ENCODE measurements around the gene GALNT18. TPM values are rescaled to one million over a fixed set of nuclear protein-coding genes. Genes with fewer than 3 reads are reported as not detected.

The GALNT18 gene
- total RNA-seq, 1 experiment from 2014 or later: 1.7 TPM

DNA sequence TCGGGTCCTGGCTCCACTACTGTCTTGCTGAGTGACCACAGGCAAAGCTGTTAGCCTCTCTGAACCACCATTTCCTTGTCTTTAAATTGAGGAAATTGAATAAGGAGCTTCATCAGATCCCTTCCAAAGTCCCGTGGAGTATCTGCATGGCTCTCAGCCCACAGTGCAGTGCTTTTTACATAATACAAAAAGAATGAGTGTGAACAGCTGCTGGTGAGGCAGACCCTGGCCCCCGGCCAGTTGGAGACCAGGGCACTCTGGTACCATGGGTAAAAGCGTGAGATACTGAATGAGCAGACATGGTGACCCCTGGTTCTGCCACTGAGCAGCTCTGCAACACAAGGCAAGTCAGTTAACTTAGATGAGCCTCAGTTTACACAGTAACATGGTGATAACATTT lies 86.8 kb downstream of the GALNT18 start:
- Mint-ChIP-seq H3K4me3 (no peak overlapping the region), H3K4me1 (peaks cover 6 to 9% of the 10 kb centered on the region in 2 experiments; a peak in 3 of 4 replicates), H3K9me3 (no peaks in the 10 kb centered on the region), H3K36me3 (ENCODE audit: insufficient read depth in 1 of 3, low read depth in 3 of 3) (no peaks in the 10 kb centered on the region), H3K27ac (no peak overlapping the region), H3K27me3 (ENCODE audit: low read depth) (peaks cover 4% of the 10 kb centered on the region)
- H2BK15ac ChIP-seq (ENCODE audit: low read depth, low read length): no peak overlapping the region
- H3K9me3 ChIP-seq (ENCODE audit: control insufficient read depth, low read depth, low read length): no peaks in the 10 kb centered on the region
- no CpG with 5 or more reads among the region's 4 CpGs for WGBS (ENCODE audit: extremely low coverage, insufficient read length, low lambda C conversion rate)
- H3K27ac ChIP-seq (ENCODE audit: insufficient read length, low read depth, low read length): no peak overlapping the region
- H3K4ac ChIP-seq (ENCODE audit: low read depth, low read length): no peak overlapping the region
- no peak overlapping the region for H3K9ac ChIP-seq (ENCODE audit: extremely low read depth, insufficient read length, low read length)
- no peaks in the 10 kb centered on the region for H4K20me1 ChIP-seq (ENCODE audit: control insufficient read depth, insufficient read depth, insufficient read length)
- no peak for DNase-seq
- H2BK120ac ChIP-seq (ENCODE audit: low read depth, low read length, poor library complexity, severe bottlenecking): no peak overlapping the region
- no peaks in the 10 kb centered on the region for H3K79me1 ChIP-seq (ENCODE audit: insufficient read depth, low read depth, low read length, poor library complexity, severe bottlenecking)
- no peak overlapping the region for H3K23ac ChIP-seq (ENCODE audit: insufficient read length, low read depth, low read length)
- H2BK5ac ChIP-seq (ENCODE audit: insufficient read length, low read length): no peak overlapping the region
- H3K56ac ChIP-seq (ENCODE audit: insufficient read length, low read depth, low read length): no peak overlapping the region
- no peak overlapping the region for H2BK12ac ChIP-seq (ENCODE audit: insufficient read length, low read depth, low read length)
- H3K23me2 ChIP-seq (ENCODE audit: insufficient read length, low read depth, low read length, poor library complexity, severe bottlenecking): no peaks in the 10 kb centered on the region
- H3K18ac ChIP-seq (ENCODE audit: insufficient read length, low read depth, low read length): no peak overlapping the region
- H3K4me1 ChIP-seq (ENCODE audit: insufficient read depth, low read length): no peaks in the 10 kb centered on the region
- no peak overlapping the region for H2BK20ac ChIP-seq (ENCODE audit: low read depth, low read length, poor library complexity, severe bottlenecking)
- no peaks in the 10 kb centered on the region for H3K27me3 ChIP-seq (ENCODE audit: insufficient read depth, low read length)
- H3T11ph ChIP-seq (ENCODE audit: low read length): no peak overlapping the region
- H4K8ac ChIP-seq (replicated peaks; ENCODE audit: insufficient read length, low read depth, low read length): no peak overlapping the region
- no peaks in the 10 kb centered on the region for H3K79me2 ChIP-seq (ENCODE audit: insufficient read depth, low read length)
- no peak overlapping the region for H4K5ac ChIP-seq (ENCODE audit: insufficient read length, low read depth, low read length)
- no peak overlapping the region for H3K4me2 ChIP-seq (ENCODE audit: insufficient read depth, insufficient read length, low read length)
- no peak overlapping the region for H2AK5ac ChIP-seq (ENCODE audit: insufficient read length, low read length)
- no peak overlapping the region for H3K14ac ChIP-seq (ENCODE audit: insufficient read depth, low read length)
- no peak overlapping the region for H2AFZ ChIP-seq (ENCODE audit: low read length)
- H4K91ac ChIP-seq (ENCODE audit: insufficient read length, low read depth, low read length): no peak overlapping the region
- TF ChIP-seq, protein P1, sequence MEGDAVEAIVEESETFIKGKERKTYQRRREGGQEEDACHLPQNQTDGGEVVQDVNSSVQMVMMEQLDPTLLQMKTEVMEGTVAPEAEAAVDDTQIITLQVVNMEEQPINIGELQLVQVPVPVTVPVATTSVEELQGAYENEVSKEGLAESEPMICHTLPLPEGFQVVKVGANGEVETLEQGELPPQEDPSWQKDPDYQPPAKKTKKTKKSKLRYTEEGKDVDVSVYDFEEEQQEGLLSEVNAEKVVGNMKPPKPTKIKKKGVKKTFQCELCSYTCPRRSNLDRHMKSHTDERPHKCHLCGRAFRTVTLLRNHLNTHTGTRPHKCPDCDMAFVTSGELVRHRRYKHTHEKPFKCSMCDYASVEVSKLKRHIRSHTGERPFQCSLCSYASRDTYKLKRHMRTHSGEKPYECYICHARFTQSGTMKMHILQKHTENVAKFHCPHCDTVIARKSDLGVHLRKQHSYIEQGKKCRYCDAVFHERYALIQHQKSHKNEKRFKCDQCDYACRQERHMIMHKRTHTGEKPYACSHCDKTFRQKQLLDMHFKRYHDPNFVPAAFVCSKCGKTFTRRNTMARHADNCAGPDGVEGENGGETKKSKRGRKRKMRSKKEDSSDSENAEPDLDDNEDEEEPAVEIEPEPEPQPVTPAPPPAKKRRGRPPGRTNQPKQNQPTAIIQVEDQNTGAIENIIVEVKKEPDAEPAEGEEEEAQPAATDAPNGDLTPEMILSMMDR (conservative IDR thresholded peaks at IDR 0.05): no peak
